Measurements from ENCODE around the gene FGFBP3.
A peak's percentile ranks its signal among the peaks of the same experiment; 100 is the strongest.

FGFBP3 gene

DNA sequence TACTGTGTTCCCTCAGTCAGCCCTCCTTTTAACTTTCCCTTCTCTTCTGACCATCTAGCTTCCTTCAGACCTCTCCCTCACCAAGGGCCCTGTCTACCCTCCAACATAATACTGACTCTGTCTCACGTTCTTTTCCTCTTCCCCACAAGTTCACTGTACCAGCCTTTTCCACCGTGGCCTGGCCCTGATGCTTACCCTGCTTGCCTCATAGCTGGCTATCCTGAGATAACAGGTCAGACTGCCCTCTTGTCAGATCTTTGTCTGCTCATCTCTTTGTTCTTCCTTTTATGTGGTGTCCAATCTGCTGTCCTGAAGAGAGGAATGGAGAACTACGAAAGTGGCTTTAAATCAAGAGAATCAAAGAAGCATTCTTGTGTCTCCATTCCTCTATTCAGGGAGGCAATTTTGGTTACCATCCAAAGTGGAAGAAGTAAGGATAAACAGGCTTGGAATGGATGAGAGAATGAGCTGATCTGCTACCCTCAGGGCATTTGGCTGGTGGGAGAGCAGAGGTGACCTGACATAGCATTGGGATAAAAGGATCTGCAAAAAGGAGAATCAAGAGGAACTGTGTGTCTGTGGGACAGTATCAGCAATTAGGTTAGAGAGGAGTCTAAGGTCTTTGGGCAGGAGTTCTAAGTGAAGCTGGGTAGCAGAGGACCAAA, 22.4 kb upstream of the FGFBP3 start:
- Histone ChIP-seq H3K27ac (ENCODE audit: insufficient read depth, low read length, poor library complexity, severe bottlenecking) (no peak overlapping the region), H3K27me3 (replicated peaks; ENCODE audit: control insufficient read depth, insufficient read depth, low read length, poor library complexity, severe bottlenecking) (no peaks in the 10 kb centered on the region), H3K36me3 (ENCODE audit: control insufficient read depth, insufficient read depth, low read length) (peaks cover 22% of the 10 kb centered on the region), H3K4me3 (ENCODE audit: insufficient read depth, low read depth, low read length, poor library complexity, severe bottlenecking) (no peak overlapping the region), H3K9me3 (ENCODE audit: control insufficient read depth, low read length) (no peaks in the 10 kb centered on the region), H3K4me1 (ENCODE audit: control insufficient read depth, insufficient read depth, low read length, poor library complexity, severe bottlenecking) (peaks cover 4% of the 10 kb centered on the region)
- no peak for DNase-seq

DNA sequence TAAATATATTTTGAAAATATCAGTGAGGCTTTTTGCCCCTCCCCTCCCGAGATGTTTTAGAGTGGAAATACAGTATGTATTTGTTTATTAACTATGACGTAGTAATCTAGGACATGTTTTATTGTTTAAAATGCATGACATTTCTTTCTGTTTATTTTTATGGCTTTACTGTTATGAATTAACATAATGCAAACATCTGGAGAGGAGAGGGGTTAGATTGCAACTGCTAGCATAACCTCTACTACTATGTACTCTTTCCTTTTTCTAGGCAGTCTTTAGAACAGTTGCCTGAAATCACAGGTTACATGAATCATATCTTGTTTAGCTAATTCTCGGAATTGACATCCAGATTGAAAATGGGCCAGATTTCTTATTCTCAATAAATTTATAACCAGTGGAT, 21.7 kb upstream of the FGFBP3 start:
- H3K9me3 ChIP-seq (ENCODE audit: control insufficient read depth, low read length): no peaks in the 10 kb centered on the region
- H3K4me1 ChIP-seq (ENCODE audit: control insufficient read depth, insufficient read depth, low read length, poor library complexity, severe bottlenecking): peaks cover 4% of the 10 kb centered on the region
- H3K4me3 ChIP-seq (ENCODE audit: insufficient read depth, low read depth, low read length, poor library complexity, severe bottlenecking): no peak overlapping the region
- H3K36me3 ChIP-seq (ENCODE audit: control insufficient read depth, insufficient read depth, low read length): peaks cover 18% of the 10 kb centered on the region
- DNase-seq: no peak
- no peaks in the 10 kb centered on the region for H3K27me3 ChIP-seq (replicated peaks; ENCODE audit: control insufficient read depth, insufficient read depth, low read length, poor library complexity, severe bottlenecking)
- H3K27ac ChIP-seq (ENCODE audit: insufficient read depth, low read length, poor library complexity, severe bottlenecking): no peak overlapping the region

DNA sequence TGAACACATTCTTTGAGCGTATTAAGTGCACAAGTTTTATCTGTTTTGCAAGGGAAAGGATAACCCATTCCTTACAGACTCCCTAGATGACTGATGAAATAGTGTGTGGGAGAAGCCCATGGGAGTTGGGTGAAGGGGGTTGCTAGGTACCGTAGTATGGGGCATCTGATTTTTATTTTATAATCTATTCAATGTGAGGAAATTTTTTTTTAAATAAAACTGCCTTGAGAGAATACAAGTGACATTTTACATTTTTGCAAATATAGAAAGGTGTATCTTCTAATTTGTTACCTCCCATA, 15.7 kb upstream of the FGFBP3 start:
- no peak for DNase-seq
- no peaks in the 10 kb centered on the region for H3K36me3 ChIP-seq (ENCODE audit: control insufficient read depth, insufficient read depth, low read length)
- no peaks in the 10 kb centered on the region for H3K9me3 ChIP-seq (ENCODE audit: control insufficient read depth, low read length)
- no peak overlapping the region for H3K27ac ChIP-seq (ENCODE audit: insufficient read depth, low read length, poor library complexity, severe bottlenecking)
- peak overlapping the region; percentile 96 for H3K4me3 ChIP-seq (ENCODE audit: insufficient read depth, low read depth, low read length, poor library complexity, severe bottlenecking)
- H3K27me3 ChIP-seq (replicated peaks; ENCODE audit: control insufficient read depth, insufficient read depth, low read length, poor library complexity, severe bottlenecking): no peaks in the 10 kb centered on the region
- peaks cover 7% of the 10 kb centered on the region for H3K4me1 ChIP-seq (ENCODE audit: control insufficient read depth, insufficient read depth, low read length, poor library complexity, severe bottlenecking)

DNA sequence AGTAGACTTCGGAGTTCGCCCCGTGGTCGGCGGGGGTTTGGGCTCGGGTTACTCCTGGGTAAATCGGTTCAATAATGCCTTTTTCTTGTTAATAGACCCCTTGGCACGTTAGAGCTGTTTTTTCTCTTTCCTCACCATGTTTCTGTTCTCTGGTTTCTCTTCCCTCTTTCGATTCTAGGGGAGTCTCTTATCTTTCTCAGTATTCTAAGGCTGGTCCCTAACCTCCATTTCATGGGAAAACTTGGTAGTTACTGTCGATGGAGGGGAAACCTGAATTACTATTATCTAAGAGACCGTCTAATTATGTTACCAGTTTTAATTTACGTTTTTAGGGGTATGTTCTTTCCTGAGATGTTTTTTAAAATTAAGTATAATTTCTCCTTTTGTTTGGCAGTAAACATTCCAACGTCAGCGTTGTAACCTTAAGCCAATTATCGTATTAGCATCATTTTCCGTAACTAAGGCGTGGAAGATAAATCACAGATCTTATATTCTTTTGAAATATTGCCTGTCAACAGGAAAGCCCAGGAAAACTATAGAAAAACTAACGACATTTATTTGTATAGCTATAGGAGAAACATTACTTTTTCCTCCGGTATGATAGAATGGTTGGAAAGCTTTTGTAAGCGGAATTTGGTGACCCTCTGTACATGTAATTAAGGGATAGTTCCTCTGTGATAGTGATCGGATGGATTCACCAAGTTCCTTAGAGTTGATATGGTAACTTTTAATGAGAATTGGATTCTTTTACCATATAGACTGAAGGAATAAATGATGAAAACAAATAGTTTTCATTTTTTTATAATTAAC, 15.1 kb upstream of the FGFBP3 start:
- H3K36me3 ChIP-seq (ENCODE audit: control insufficient read depth, insufficient read depth, low read length): no peaks in the 10 kb centered on the region
- H3K27me3 ChIP-seq (replicated peaks; ENCODE audit: control insufficient read depth, insufficient read depth, low read length, poor library complexity, severe bottlenecking): no peaks in the 10 kb centered on the region
- no peak for DNase-seq
- H3K4me1 ChIP-seq (ENCODE audit: control insufficient read depth, insufficient read depth, low read length, poor library complexity, severe bottlenecking): peaks cover 7% of the 10 kb centered on the region
- H3K27ac ChIP-seq (ENCODE audit: insufficient read depth, low read length, poor library complexity, severe bottlenecking): peak overlapping the region; percentile 96
- H3K9me3 ChIP-seq (ENCODE audit: control insufficient read depth, low read length): no peaks in the 10 kb centered on the region
- H3K4me3 ChIP-seq (ENCODE audit: insufficient read depth, low read depth, low read length, poor library complexity, severe bottlenecking): peak overlapping the region; percentile 96

DNA sequence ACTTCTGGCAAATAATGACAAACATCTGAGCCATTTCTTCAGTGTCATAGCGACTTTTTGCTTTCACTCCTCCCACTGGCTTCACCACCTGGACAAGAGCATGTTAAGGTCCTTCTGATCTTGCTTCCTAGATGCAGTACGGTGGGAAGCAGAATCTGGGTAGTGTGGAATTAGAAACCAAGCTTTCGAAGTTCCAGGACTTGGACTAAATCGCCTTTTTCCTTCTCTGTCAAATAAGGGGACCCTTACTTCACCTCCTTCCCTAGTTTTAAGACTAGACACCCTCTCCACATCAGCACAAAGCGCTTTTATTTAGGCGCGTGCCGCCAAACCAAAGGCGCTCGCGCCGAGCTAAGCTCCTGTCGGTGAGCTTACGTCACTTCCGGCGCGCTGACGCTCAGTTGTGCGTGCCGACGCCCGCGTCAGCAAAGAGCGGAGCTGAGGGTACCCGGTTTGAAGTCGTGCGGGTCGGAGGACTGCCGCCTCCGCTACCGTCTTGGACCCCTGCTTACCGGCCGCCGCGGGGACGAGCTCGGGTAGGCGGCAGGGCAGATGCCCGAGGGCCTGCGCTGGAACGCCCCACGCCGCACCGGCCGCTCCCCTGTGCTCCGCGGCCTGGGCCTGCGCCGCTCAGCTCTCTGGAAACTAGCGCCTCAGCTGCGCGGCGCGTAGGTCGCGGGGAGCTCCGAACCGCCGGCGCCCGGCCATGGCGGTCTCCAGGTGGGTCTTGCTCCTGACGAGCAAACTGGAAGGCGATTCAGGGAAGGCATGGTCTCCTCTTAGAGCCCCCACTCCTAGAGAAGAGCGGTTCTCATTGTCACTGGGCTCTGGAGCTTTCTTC, 14.3 kb upstream of the FGFBP3 start, which contains the start of gene BTAF1:
TSS of gene BTAF1 (plus strand) at position 400 of the 841 bp plus-strand sequence. CDS start at position 707, 307 bp downstream.
- peaks cover 3% of the 10 kb centered on the region for H3K4me1 ChIP-seq (ENCODE audit: control insufficient read depth, insufficient read depth, low read length, poor library complexity, severe bottlenecking)
- H3K4me3 ChIP-seq (ENCODE audit: insufficient read depth, low read depth, low read length, poor library complexity, severe bottlenecking): peak within 1 kb of the TSS; percentile 96
- DNase-seq: peak; percentile 78 to 86 (median 82)
- H3K9me3 ChIP-seq (ENCODE audit: control insufficient read depth, low read length): no peaks in the 10 kb centered on the region
- no peaks in the 10 kb centered on the region for H3K36me3 ChIP-seq (ENCODE audit: control insufficient read depth, insufficient read depth, low read length)
- H3K27me3 ChIP-seq (replicated peaks; ENCODE audit: control insufficient read depth, insufficient read depth, low read length, poor library complexity, severe bottlenecking): peaks cover 3% of the 10 kb centered on the region
- H3K27ac ChIP-seq (ENCODE audit: insufficient read depth, low read length, poor library complexity, severe bottlenecking): peak within 1 kb of the TSS; percentile 96

DNA sequence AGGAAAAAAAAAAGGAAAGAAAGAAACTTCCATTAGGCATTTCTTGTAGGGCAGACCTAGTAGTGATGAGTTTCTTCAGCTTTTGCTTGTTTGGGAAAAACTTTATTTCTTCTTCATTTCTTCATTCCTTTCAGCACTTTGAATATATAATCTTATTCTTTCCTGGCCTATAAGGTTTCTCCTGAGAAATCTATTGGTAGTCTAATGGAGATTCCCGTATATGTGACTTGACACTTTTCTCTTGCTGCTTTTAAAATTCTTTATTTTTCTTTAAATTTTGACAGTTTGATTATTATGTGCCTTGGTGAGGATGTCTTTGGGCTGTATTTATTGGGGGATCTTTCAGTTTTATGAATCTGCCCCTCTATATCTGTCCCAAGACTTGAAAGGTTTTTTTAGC, 10.4 kb upstream of the FGFBP3 start:
- H3K4me1 ChIP-seq (ENCODE audit: control insufficient read depth, insufficient read depth, low read length, poor library complexity, severe bottlenecking): no peaks in the 10 kb centered on the region
- H3K27ac ChIP-seq (ENCODE audit: insufficient read depth, low read length, poor library complexity, severe bottlenecking): no peak overlapping the region
- H3K4me3 ChIP-seq (ENCODE audit: insufficient read depth, low read depth, low read length, poor library complexity, severe bottlenecking): no peak overlapping the region
- no peaks in the 10 kb centered on the region for H3K36me3 ChIP-seq (ENCODE audit: control insufficient read depth, insufficient read depth, low read length)
- H3K27me3 ChIP-seq (replicated peaks; ENCODE audit: control insufficient read depth, insufficient read depth, low read length, poor library complexity, severe bottlenecking): peaks cover 3% of the 10 kb centered on the region
- no peaks in the 10 kb centered on the region for H3K9me3 ChIP-seq (ENCODE audit: control insufficient read depth, low read length)
- no peak for DNase-seq

DNA sequence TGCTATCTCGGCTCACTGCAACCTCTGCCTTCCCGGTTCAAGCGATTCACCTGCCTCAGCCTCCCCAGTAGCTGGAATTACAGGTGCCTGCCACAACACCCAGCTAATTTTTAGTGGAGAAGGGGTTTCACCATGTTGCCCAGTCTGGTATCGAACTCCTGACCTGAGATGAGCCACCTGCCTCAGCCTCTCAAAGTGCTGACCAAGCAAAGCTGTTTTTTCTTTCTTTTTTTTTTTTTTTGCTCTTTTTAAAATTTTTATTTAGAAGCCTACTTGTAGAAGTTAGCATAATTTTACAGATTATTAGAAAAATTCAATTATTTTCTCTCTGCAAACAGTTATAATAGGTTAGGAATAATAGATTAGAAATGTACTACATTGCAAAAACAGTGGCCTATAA, 1.2 kb upstream of the FGFBP3 start:
- DNase-seq: no peak
- no peaks in the 10 kb centered on the region for H3K36me3 ChIP-seq (ENCODE audit: control insufficient read depth, insufficient read depth, low read length)
- H3K27ac ChIP-seq (ENCODE audit: insufficient read depth, low read length, poor library complexity, severe bottlenecking): no peak overlapping the region
- no peaks in the 10 kb centered on the region for H3K9me3 ChIP-seq (ENCODE audit: control insufficient read depth, low read length)
- H3K27me3 ChIP-seq (replicated peaks; ENCODE audit: control insufficient read depth, insufficient read depth, low read length, poor library complexity, severe bottlenecking): no peaks in the 10 kb centered on the region
- peaks cover 13% of the 10 kb centered on the region for H3K4me1 ChIP-seq (ENCODE audit: control insufficient read depth, insufficient read depth, low read length, poor library complexity, severe bottlenecking)
- H3K4me3 ChIP-seq (ENCODE audit: insufficient read depth, low read depth, low read length, poor library complexity, severe bottlenecking): no peak overlapping the region

DNA sequence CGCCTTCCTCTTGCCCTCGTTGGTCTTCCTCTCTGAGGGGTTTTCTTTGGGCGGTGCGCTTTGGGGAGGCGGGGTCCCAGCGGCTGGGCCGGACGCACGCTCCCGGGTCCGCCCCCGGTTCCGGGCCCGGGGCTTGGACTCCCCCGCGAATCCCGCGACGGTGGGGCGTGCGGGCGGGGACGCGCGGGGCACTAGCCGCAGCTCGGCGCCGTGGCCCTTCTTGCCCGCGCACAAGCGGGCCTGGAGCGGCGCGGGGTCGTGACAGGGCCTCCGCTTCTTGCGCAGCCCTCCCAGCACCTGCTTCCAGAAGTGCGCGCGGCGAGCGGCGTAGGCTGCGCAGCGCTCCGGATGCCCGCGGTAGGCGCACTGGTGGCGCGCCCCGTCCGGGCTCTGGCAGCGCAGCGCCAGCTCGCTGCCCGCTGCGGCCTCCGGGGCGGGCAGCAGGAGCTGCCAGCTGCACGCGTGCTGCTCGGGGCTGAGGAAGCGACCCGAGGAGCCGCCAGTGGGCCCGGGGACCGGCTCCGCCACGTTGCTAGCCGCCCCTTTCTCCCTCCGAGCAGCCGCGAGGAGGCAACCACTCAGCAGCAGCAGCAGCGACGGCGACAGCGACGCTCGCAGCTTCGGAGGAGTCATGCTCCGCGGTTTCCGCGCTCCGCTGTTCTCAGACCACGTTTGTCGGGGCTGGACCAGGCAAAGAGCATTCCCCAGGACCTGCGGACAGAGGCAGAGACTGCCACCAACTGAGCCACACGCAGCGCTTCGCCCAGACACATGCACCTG, 759 bp downstream of the FGFBP3 start:
- H3K4me3 ChIP-seq (ENCODE audit: insufficient read depth, low read depth, low read length, poor library complexity, severe bottlenecking): peak overlapping the region; percentile 77

DNA sequence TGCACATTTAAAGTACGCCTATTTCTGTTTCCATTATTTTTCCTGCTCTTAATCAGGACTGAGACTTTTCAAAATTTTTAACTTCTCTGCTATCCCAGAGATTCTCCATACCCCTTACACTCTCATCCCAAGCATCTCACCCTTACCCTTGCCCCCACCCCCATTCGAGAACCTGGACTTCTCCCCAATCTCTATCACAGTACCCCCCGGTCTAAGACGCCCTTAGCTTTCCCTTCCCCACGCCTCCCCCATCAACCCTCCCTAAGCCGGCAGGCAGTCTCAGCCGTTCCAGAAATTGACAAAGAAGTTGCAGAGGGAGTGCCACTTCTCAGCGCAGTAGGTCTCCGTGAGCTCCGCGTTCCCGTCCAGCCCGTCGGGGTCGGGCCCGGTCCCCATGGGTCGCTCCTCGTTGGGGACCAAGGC, 1.4 kb downstream of the FGFBP3 start:
- Histone ChIP-seq H3K36me3 (ENCODE audit: control insufficient read depth, insufficient read depth, low read length) (no peaks in the 10 kb centered on the region), H3K27ac (ENCODE audit: insufficient read depth, low read length, poor library complexity, severe bottlenecking) (peak overlapping the region; percentile 50), H3K4me3 (ENCODE audit: insufficient read depth, low read depth, low read length, poor library complexity, severe bottlenecking) (peak overlapping the region; percentile 77)

More for the DNA sequence above, 759 bp downstream of the FGFBP3 start:
- Histone ChIP-seq H3K27me3 (replicated peaks; ENCODE audit: control insufficient read depth, insufficient read depth, low read length, poor library complexity, severe bottlenecking) (no peaks in the 10 kb centered on the region), H3K4me1 (ENCODE audit: control insufficient read depth, insufficient read depth, low read length, poor library complexity, severe bottlenecking) (peaks cover 13% of the 10 kb centered on the region), H3K36me3 (ENCODE audit: control insufficient read depth, insufficient read depth, low read length) (no peaks in the 10 kb centered on the region), H3K27ac (ENCODE audit: insufficient read depth, low read length, poor library complexity, severe bottlenecking) (peak overlapping the region; percentile 50), H3K9me3 (ENCODE audit: control insufficient read depth, low read length) (no peaks in the 10 kb centered on the region)
- DNase-seq: peak; percentile 40 to 51 (median 47)

More for the DNA sequence above, 1.4 kb downstream of the FGFBP3 start:
- H3K27me3 ChIP-seq (replicated peaks; ENCODE audit: control insufficient read depth, insufficient read depth, low read length, poor library complexity, severe bottlenecking): no peaks in the 10 kb centered on the region
- H3K4me1 ChIP-seq (ENCODE audit: control insufficient read depth, insufficient read depth, low read length, poor library complexity, severe bottlenecking): peaks cover 13% of the 10 kb centered on the region
- DNase-seq: no peak
- no peaks in the 10 kb centered on the region for H3K9me3 ChIP-seq (ENCODE audit: control insufficient read depth, low read length)

Data from effector memory CD4-positive, alpha-beta T cell (primary cell).